Right atrium auricular region (tissue), 2 donors: ENCODE results near the gene KLK7. TPM values are rescaled to one million over a fixed set of nuclear protein-coding genes. Genes with fewer than 3 reads are reported as not detected.

ENCODE experiments used
- DNase-seq: peaks from one replicate; pipeline ENCODE4 v3.0.0-alpha.2; 2019; ENCODE audit warnings: low spot score
- H3K27ac ChIP-seq, 2 donors: fragments of 200-600 bp; sonication (generic); 1 replicate in 1 of 2; 2 replicates in 1 of 2; pipeline ENCODE4 v1.5.1; 2016 to 2019
- H3K27me3 ChIP-seq, 2 donors: fragments of 200-600 bp; sonication (generic); one replicate each; pipeline versions ENCODE4 v1.5.1 to v1.6.0; 2017 to 2019
- H3K36me3 ChIP-seq: fragments of 200-600 bp; sonication (generic); one replicate; pipeline ENCODE4 v1.5.1; 2016
- H3K4me1 ChIP-seq, 2 donors: fragments of 200-600 bp; sonication (generic); one replicate each; pipeline versions ENCODE4 v1.5.1 to v1.6.0; 2017 to 2019
- H3K4me3 ChIP-seq, 2 donors: fragments of 200-600 bp; sonication (generic); 1 replicate in 1 of 2; 2 replicates in 1 of 2; pipeline ENCODE4 v1.5.1; 2017 to 2019; ENCODE audit warnings: mild to moderate bottlenecking in 1 of 2, moderate library complexity in 1 of 2
- H3K9me3 ChIP-seq, 2 donors: fragments of 200-600 bp; sonication (generic); one replicate each; pipeline ENCODE4 v1.5.1; 2019
- CTCF ChIP-seq, 2 donors: fragments of 200-600 bp; sonication (generic); IDR thresholded peaks; one replicate each; pipeline ENCODE4 v1.5.1; 2019; ENCODE audit warnings: antibody characterized with exemption in 2 of 2
- total RNA-seq, 2 donors: library from RNA; depleted of rRNA; stranded (reverse); fragments of >200 nt; gene quantifications; one replicate each; pipeline ENCODE4 v1.1.0, GENCODE V29; 2016

Gene KLK7
- total RNA-seq, 2 donors from 2014 or later = 1.5 to 1.6 TPM

- no peaks in the 10 kb centered on the region for H3K9me3 ChIP-seq
Observed at GRCh38 chr19:51027873-51028272, 44.2 kb upstream of the KLK7 start.

GRCh38 chr19:51027126-51027806 is 43.5 kb upstream of the KLK7 start:
- no peak for TF ChIP-seq CTCF (IDR thresholded peaks at IDR 0.05)
- Histone ChIP-seq H3K4me3 (no peak overlapping the region), H3K4me1 (no peaks in the 10 kb centered on the region), H3K27ac (no peak overlapping the region), H3K36me3 (no peaks in the 10 kb centered on the region), H3K27me3 (no peaks in the 10 kb centered on the region), H3K9me3 (no peaks in the 10 kb centered on the region)
- DNase-seq = no peak

More at GRCh38 chr19:51027873-51028272, 44.2 kb upstream of the KLK7 start:
- Histone ChIP-seq H3K4me1 (no peaks in the 10 kb centered on the region), H3K36me3 (no peaks in the 10 kb centered on the region), H3K27ac (no peak overlapping the region), H3K27me3 (no peaks in the 10 kb centered on the region), H3K4me3 (no peak overlapping the region)
- no peak for DNase-seq
- no peak for TF ChIP-seq CTCF (IDR thresholded peaks at IDR 0.05)

- H3K27ac ChIP-seq = no peak within 1 kb of the TSS
- H3K4me3 ChIP-seq = no peak within 1 kb of the TSS
- no peak for DNase-seq
- H3K36me3 ChIP-seq = no peaks in the 10 kb centered on the region
- no peaks in the 10 kb centered on the region for H3K27me3 ChIP-seq
- TF ChIP-seq CTCF (IDR thresholded peaks at IDR 0.05) = no peak
- no peaks in the 10 kb centered on the region for H3K9me3 ChIP-seq
- no peaks in the 10 kb centered on the region for H3K4me1 ChIP-seq
Observed at GRCh38 chr19:51026554-51026831, 42.8 kb upstream of the KLK7 start, which contains the start of gene KLK11. KLK11 (minus strand) TSS chr19:51026616; CDS start chr19:51025631, 985 bp downstream.

GRCh38 chr19:51025809-51026553 is 42.3 kb upstream of the KLK7 start:
- no peak for TF ChIP-seq CTCF (IDR thresholded peaks at IDR 0.05)
- H3K27ac ChIP-seq = no peak overlapping the region
- H3K4me1 ChIP-seq = no peaks in the 10 kb centered on the region
- no peaks in the 10 kb centered on the region for H3K36me3 ChIP-seq
- H3K27me3 ChIP-seq = no peaks in the 10 kb centered on the region
- no peaks in the 10 kb centered on the region for H3K9me3 ChIP-seq
- no peak overlapping the region for H3K4me3 ChIP-seq
- no peak for DNase-seq

GRCh38 chr19:51025401-51025800 is 41.7 kb upstream of the KLK7 start:
- DNase-seq = no peak
- Histone ChIP-seq H3K27me3 (no peaks in the 10 kb centered on the region), H3K4me1 (no peaks in the 10 kb centered on the region), H3K27ac (no peak overlapping the region), H3K9me3 (no peaks in the 10 kb centered on the region), H3K4me3 (no peak overlapping the region), H3K36me3 (no peaks in the 10 kb centered on the region)
- TF ChIP-seq CTCF (IDR thresholded peaks at IDR 0.05) = no peak
